ENCODE measurements around the gene AUTS2.

AUTS2 gene

DNA sequence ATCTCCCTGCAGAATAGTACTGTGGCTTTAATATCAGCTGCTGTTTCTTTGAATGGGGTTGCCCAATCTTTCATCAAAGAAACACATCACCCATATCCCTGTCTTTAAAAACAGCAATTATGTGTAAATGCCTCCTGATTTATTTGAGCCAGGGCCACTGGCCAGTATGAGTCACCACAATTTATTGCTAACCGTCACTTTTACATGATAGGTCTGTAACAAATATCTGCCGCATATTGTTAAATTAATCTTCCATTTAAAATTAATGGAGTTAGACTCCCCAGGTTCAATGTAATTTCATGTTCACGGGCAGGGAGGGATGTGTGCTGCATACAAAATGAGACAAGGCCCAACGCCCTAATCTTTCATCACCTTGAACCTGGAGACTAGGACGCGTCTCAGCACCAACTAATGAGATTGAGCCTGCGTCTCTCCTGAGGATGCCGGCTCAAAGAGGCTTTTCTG lies 673.4 kb downstream of the AUTS2 start (continued):
- TF ChIP-seq ZNF791 (tag by site-specific recombination; IDR thresholded peaks at IDR 0.05) (no peak), ZNF626 (tag by site-specific recombination; IDR thresholded peaks at IDR 0.05) (no peak), ZIC2 (tag by site-specific recombination; IDR thresholded peaks at IDR 0.05) (no peak), GLIS1 (tag by site-specific recombination; IDR thresholded peaks at IDR 0.05) (peak; percentile 32), IKZF3 (tag by site-specific recombination; IDR thresholded peaks at IDR 0.05) (peak; percentile 87), TCF7L2 (IDR thresholded peaks at IDR 0.05; ENCODE audit: borderline replicate concordance, low read depth, low read length) (peak; percentile 73; the same call in 1 of the 2 replicates), ELK4 (IDR thresholded peaks at IDR 0.05; ENCODE audit: borderline replicate concordance, low read depth, low read length) (no peak), ZNF394 (tag by site-specific recombination; IDR thresholded peaks at IDR 0.05; ENCODE audit: borderline replicate concordance) (no peak; the same call in 1 of the 2 replicates), ZNF548 (tag by site-specific recombination; IDR thresholded peaks at IDR 0.05) (no peak), ZNF37A (tag by site-specific recombination; IDR thresholded peaks at IDR 0.05) (no peak), REST (tag by site-specific recombination; IDR thresholded peaks at IDR 0.05) (no peak), ZNF175 (tag by site-specific recombination; IDR thresholded peaks at IDR 0.05) (no peak), ZBTB17 (tag by site-specific recombination; IDR thresholded peaks at IDR 0.05) (peak; percentile 69), ZSCAN23 (tag by site-specific recombination; IDR thresholded peaks at IDR 0.05) (no peak), KLF1 (tag by site-specific recombination; IDR thresholded peaks at IDR 0.05) (0 out of 2 replicates have a peak, but pooled peaks have one; percentile 48), ZNF621 (tag by site-specific recombination; IDR thresholded peaks at IDR 0.05) (no peak), ZNF558 (tag by site-specific recombination; IDR thresholded peaks at IDR 0.05) (0 out of 2 replicates have a peak, but pooled peaks have one; percentile 17), SP3 (tag by site-specific recombination; IDR thresholded peaks at IDR 0.05) (no peak), WT1 (tag by site-specific recombination; IDR thresholded peaks at IDR 0.05) (peak; percentile 94), ZNF202 (tag by site-specific recombination; IDR thresholded peaks at IDR 0.05; ENCODE audit: borderline replicate concordance) (no peak), OSR2 (tag by site-specific recombination; IDR thresholded peaks at IDR 0.05) (peak; percentile 78; the same call in 1 of the 2 replicates), ZBTB1 (tag by site-specific recombination; IDR thresholded peaks at IDR 0.05) (no peak), ZNF529 (tag by site-specific recombination; IDR thresholded peaks at IDR 0.05; ENCODE audit: insufficient replicate concordance) (no peak), ZNF510 (tag by site-specific recombination; IDR thresholded peaks at IDR 0.05; ENCODE audit: insufficient replicate concordance) (no peak), ZNF140 (tag by site-specific recombination; IDR thresholded peaks at IDR 0.05) (no peak)
- TF ChIP-seq, protein P1, sequence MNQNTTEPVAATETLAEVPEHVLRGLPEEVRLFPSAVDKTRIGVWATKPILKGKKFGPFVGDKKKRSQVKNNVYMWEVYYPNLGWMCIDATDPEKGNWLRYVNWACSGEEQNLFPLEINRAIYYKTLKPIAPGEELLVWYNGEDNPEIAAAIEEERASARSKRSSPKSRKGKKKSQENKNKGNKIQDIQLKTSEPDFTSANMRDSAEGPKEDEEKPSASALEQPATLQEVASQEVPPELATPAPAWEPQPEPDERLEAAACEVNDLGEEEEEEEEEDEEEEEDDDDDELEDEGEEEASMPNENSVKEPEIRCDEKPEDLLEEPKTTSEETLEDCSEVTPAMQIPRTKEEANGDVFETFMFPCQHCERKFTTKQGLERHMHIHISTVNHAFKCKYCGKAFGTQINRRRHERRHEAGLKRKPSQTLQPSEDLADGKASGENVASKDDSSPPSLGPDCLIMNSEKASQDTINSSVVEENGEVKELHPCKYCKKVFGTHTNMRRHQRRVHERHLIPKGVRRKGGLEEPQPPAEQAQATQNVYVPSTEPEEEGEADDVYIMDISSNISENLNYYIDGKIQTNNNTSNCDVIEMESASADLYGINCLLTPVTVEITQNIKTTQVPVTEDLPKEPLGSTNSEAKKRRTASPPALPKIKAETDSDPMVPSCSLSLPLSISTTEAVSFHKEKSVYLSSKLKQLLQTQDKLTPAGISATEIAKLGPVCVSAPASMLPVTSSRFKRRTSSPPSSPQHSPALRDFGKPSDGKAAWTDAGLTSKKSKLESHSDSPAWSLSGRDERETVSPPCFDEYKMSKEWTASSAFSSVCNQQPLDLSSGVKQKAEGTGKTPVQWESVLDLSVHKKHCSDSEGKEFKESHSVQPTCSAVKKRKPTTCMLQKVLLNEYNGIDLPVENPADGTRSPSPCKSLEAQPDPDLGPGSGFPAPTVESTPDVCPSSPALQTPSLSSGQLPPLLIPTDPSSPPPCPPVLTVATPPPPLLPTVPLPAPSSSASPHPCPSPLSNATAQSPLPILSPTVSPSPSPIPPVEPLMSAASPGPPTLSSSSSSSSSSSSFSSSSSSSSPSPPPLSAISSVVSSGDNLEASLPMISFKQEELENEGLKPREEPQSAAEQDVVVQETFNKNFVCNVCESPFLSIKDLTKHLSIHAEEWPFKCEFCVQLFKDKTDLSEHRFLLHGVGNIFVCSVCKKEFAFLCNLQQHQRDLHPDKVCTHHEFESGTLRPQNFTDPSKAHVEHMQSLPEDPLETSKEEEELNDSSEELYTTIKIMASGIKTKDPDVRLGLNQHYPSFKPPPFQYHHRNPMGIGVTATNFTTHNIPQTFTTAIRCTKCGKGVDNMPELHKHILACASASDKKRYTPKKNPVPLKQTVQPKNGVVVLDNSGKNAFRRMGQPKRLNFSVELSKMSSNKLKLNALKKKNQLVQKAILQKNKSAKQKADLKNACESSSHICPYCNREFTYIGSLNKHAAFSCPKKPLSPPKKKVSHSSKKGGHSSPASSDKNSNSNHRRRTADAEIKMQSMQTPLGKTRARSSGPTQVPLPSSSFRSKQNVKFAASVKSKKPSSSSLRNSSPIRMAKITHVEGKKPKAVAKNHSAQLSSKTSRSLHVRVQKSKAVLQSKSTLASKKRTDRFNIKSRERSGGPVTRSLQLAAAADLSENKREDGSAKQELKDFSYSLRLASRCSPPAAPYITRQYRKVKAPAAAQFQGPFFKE (tag by site-specific recombination; IDR thresholded peaks at IDR 0.05; ENCODE audit: borderline replicate concordance), result no peak
- TF ChIP-seq, protein P2, sequence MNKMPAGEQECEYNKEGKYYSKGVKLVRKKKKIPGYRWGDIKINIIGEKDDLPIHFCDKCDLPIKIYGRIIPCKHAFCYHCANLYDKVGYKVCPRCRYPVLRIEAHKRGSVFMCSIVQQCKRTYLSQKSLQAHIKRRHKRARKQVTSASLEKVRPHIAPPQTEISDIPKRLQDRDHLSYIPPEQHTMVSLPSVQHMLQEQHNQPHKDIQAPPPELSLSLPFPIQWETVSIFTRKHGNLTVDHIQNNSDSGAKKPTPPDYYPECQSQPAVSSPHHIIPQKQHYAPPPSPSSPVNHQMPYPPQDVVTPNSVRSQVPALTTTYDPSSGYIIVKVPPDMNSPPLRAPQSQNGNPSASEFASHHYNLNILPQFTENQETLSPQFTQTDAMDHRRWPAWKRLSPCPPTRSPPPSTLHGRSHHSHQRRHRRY (tag by site-specific recombination; IDR thresholded peaks at IDR 0.05), result no peak
